IMR-90 (cell line): ENCODE results near the gene ERVK3-1. TPM values are rescaled to one million over a fixed set of nuclear protein-coding genes. Genes with fewer than 3 reads are reported as not detected.

Experiments used
- ATAC-seq: fragments of 200-7000 bp; cut with Tn5 transposase; 2 replicates; pipeline ENCODE4 v1.9.1; 2020; ENCODE audit warnings: low read depth, mild to moderate bottlenecking, moderate library complexity
- BruUV-seq: library from RNA; stranded (reverse); fragments of 400-500 nt; replicated peaks from 2 replicates; lab custom pipeline; 2021; lab: Mats Ljungman, UMichigan
- CTCF ChIA-PET: fragments of 300-600 bp; formaldehyde crosslinking; extraction: SDS; loops from one replicate; lab custom pipeline; 2021; ENCODE audit warnings: antibody characterized with exemption; lab: Yijun Ruan, JAX
- POLR2A ChIA-PET: fragments of 300-600 bp; sonication (Branson Sonifier 250); formaldehyde crosslinking; loops from one replicate; lab custom pipeline; 2022; ENCODE audit warnings: antibody characterized with exemption; ENCODE audit not compliant: unreplicated experiment; lab: Charles Lee
- DNase-seq: peaks from one replicate; pipeline ENCODE4 v3.0.0; 2013
- H2AFZ ChIP-seq: replicated peaks from 2 replicates; pipeline ENCODE3; 2013; ENCODE audit warnings: low read length, mild to moderate bottlenecking; ENCODE audit not compliant: poor library complexity
- H2AK5ac ChIP-seq: 2 replicates; pipeline ENCODE4 v1.6.1; 2013; ENCODE audit warnings: low read depth, low read length, inconsistent platforms
- H2AK9ac ChIP-seq: replicated peaks from 2 replicates; pipeline ENCODE3; 2013; ENCODE audit warnings: mild to moderate bottlenecking, low read depth, low read length, moderate library complexity; ENCODE audit not compliant: poor library complexity
- H2BK120ac ChIP-seq: 2 replicates; pipeline ENCODE4 v1.6.1; 2013; ENCODE audit warnings: low read depth, low read length, inconsistent platforms
- H2BK15ac ChIP-seq: 3 replicates; pipeline ENCODE4 v1.6.1; 2013; ENCODE audit warnings: low read depth, low read length, inconsistent platforms
- H2BK20ac ChIP-seq: 2 replicates; pipeline ENCODE4 v1.6.1; 2013; ENCODE audit warnings: low read depth, mild to moderate bottlenecking, inconsistent platforms, low read length, moderate library complexity
- H2BK5ac ChIP-seq: 2 replicates; pipeline ENCODE4 v1.6.1; 2013; ENCODE audit warnings: mild to moderate bottlenecking, low read depth, low read length, inconsistent platforms; ENCODE audit not compliant: poor library complexity, severe bottlenecking
- H3K14ac ChIP-seq: replicated peaks from 2 replicates; pipeline ENCODE4 v1.6.1; 2013; ENCODE audit warnings: low read depth, low read length, inconsistent platforms
- H3K18ac ChIP-seq: 2 replicates; pipeline ENCODE4 v1.6.1; 2013; ENCODE audit warnings: low read depth, low read length, control low read depth
- H3K23ac ChIP-seq: 2 replicates; pipeline ENCODE4 v1.6.1; 2013; ENCODE audit warnings: low read depth, low read length, inconsistent platforms
- H3K27ac ChIP-seq: 2 replicates; pipeline ENCODE4 v1.5.1; 2013; ENCODE audit warnings: mild to moderate bottlenecking, control low read depth, low read length; ENCODE audit not compliant: insufficient read depth
- H3K27me3 ChIP-seq: 2 replicates; pipeline ENCODE4 v1.6.1; 2013; ENCODE audit warnings: low read length; ENCODE audit not compliant: control insufficient read depth, insufficient read depth
- H3K36me3 ChIP-seq: 2 replicates; pipeline ENCODE4 v1.6.1; 2013; ENCODE audit warnings: low read length, mixed read lengths; ENCODE audit not compliant: control insufficient read depth, insufficient read depth
- H3K4ac ChIP-seq: 2 replicates; pipeline ENCODE4 v1.6.1; 2013; ENCODE audit warnings: low read depth, low read length, inconsistent platforms
- H3K4me1 ChIP-seq: 2 replicates; pipeline ENCODE4 v1.6.1; 2013; ENCODE audit warnings: low read length, mixed read lengths; ENCODE audit not compliant: control insufficient read depth, insufficient read depth
- H3K4me2 ChIP-seq: 2 replicates; pipeline ENCODE4 v1.6.1; 2013; ENCODE audit warnings: low read depth, mild to moderate bottlenecking, control low read depth, low read length, moderate library complexity
- H3K4me3 ChIP-seq: 2 replicates; pipeline ENCODE4 v1.5.1; 2013; ENCODE audit warnings: low read depth, mild to moderate bottlenecking, control low read depth, low read length, moderate library complexity; ENCODE audit not compliant: insufficient read depth
- H3K56ac ChIP-seq: 2 replicates; pipeline ENCODE4 v1.6.1; 2013; ENCODE audit warnings: low read length, inconsistent platforms; ENCODE audit not compliant: insufficient read depth; ENCODE audit errors: extremely low read depth
- H3K79me1 ChIP-seq, 2 experiments: 2 replicates each; pipeline ENCODE4 v1.6.1; 2013; ENCODE audit warnings: low read length in 2 of 2, inconsistent platforms in 1 of 2, low read depth in 1 of 2
- H3K9ac ChIP-seq: 2 replicates; pipeline ENCODE4 v1.6.1; 2013; ENCODE audit warnings: low read depth, low read length, control low read depth
- H3K9me1 ChIP-seq: 2 replicates; pipeline ENCODE4 v1.6.1; 2013; ENCODE audit warnings: low read length, inconsistent platforms; ENCODE audit not compliant: insufficient read depth
- H3K9me3 ChIP-seq: 2 replicates; pipeline ENCODE4 v1.6.1; 2013; ENCODE audit warnings: low read length; ENCODE audit not compliant: control insufficient read depth, insufficient read depth
- H4K20me1 ChIP-seq: 2 replicates; pipeline ENCODE4 v1.6.1; 2013; ENCODE audit warnings: low read length, inconsistent platforms; ENCODE audit not compliant: insufficient read depth
- H4K5ac ChIP-seq: 2 replicates; pipeline ENCODE4 v1.6.1; 2013; ENCODE audit warnings: mild to moderate bottlenecking, low read depth, low read length, control low read depth
- H4K8ac ChIP-seq, 2 experiments: 2 replicates each; pipeline ENCODE4 v1.6.1; 2013; ENCODE audit warnings: low read depth in 2 of 2, low read length in 2 of 2, control low read depth in 1 of 2, inconsistent platforms in 1 of 2
- H4K91ac ChIP-seq: 2 replicates; pipeline ENCODE4 v1.6.1; 2013; ENCODE audit warnings: low read depth, low read length, inconsistent platforms; ENCODE audit not compliant: insufficient read depth
- BHLHE40 ChIP-seq: fragments of 150-350 bp; IDR thresholded peaks from 2 replicates; pipeline ENCODE4 v1.6.1; 2016; ENCODE audit warnings: mild to moderate bottlenecking, low read depth, low read length
- CHD1 ChIP-seq: IDR thresholded peaks from 2 replicates; pipeline ENCODE4 v1.6.1; 2012; ENCODE audit warnings: low read depth, low read length, improper control_type of control experiment
- CTCF ChIP-seq: conservative IDR thresholded peaks from 2 replicates; pipeline ENCODE4 v1.5.1; 2012; ENCODE audit warnings: mild to moderate bottlenecking, low read depth, low read length, improper control_type of control experiment
- FOS ChIP-seq: fragments of 150-350 bp; IDR thresholded peaks from 2 replicates; pipeline ENCODE4 v1.6.1; 2016; ENCODE audit warnings: low read depth, low read length
- MAFK ChIP-seq: IDR thresholded peaks from 2 replicates; pipeline ENCODE4 v1.6.1; 2012; ENCODE audit warnings: low read depth, low read length, improper control_type of control experiment
- NFE2L2 ChIP-seq: fragments of 150-350 bp; IDR thresholded peaks from 2 replicates; pipeline ENCODE4 v1.6.1; 2016; ENCODE audit warnings: low read depth, mild to moderate bottlenecking, low read length
- RAD21 ChIP-seq: IDR thresholded peaks from 2 replicates; pipeline ENCODE4 v1.6.1; 2012; ENCODE audit warnings: low read length, improper control_type of control experiment
- SMC3 ChIP-seq: fragments of 150-350 bp; IDR thresholded peaks from 2 replicates; pipeline ENCODE4 v1.6.1; 2016; ENCODE audit warnings: low read depth, mild to moderate bottlenecking, antibody characterized with exemption, low read length, moderate library complexity
- WGBS, 2 experiments: methylation state at CpG; one replicate each; pipeline versions ENCODE4 v1.1.5 to v1.1.7; 2013; ENCODE audit warnings: missing lambda C conversion rate in 2 of 2; ENCODE audit not compliant: insufficient read length in 1 of 2; ENCODE audit errors: extremely low coverage in 2 of 2; 5-methylcytosine and 5-hydroxymethylcytosine counted together
- dilution Hi-C: fragments of 300-500 bp; cut with HindIII; formaldehyde crosslinking; loops from one replicate; pipeline ENCODE4 v1.14.3; 2018; ENCODE audit warnings: low sequenced_read_pairs; ENCODE audit not compliant: unreplicated experiment
- in situ Hi-C: fragments of 300-500 bp; cut with MboI; formaldehyde crosslinking; loops from 3 replicates; pipeline ENCODE4 v1.14.3; 2019; ENCODE audit warnings: low sequenced_read_pairs, inconsistent platforms, mixed read lengths
- intact Hi-C: fragments of 100-400 bp; cut with micrococcal nuclease; formaldehyde crosslinking; loops from 2 replicates; pipeline ENCODE4 v1.10.0; 2022
- polyA plus RNA-seq, 3 experiments: library from polyadenylated mRNA; depleted of rRNA; stranded (reverse); fragments of >200 nt; gene quantifications; 2 replicates each; pipeline ENCODE4 v1.2.3, GENCODE V29; 2012; ENCODE audit warnings: low replicate concordance in 1 of 3
- total RNA-seq: library from RNA; depleted of rRNA; stranded (reverse); fragments of >200 nt; gene quantifications from 2 replicates; pipeline ENCODE4 v1.2.3, GENCODE V29; 2012

ERVK3-1 gene
- total and polyA plus RNA-seq, 2 of the 4 experiments (the other 2 are of a cell fraction): 33.0 to 39.3 TPM

DNA sequence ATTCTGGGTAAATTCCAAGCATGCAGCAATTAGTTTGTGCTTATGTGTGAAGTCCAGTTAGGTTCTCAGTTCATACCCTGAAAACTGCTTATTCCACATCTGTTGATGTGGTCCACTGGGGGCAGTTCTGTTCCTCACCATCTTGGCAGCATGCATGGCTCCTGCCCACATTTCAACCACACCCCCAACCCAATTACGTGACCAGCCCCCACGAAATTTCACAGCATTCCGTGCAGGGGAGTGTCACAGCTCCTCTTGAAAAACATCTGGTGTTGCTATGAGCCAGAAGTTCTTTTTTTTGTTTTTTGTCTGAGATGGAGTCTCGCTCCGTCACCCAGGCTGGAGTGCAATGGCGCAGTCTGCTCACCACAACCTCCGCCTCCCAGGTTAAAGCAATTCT is 9.1 kb upstream of the ERVK3-1 start:
- Histone ChIP-seq H4K5ac (no peak overlapping the region), H3K79me1 (peaks cover 34 to 39% of the 10 kb centered on the region in 2 experiments), H3K14ac (no peak overlapping the region), H3K4ac (no peak overlapping the region), H3K27me3 (no peaks in the 10 kb centered on the region), H2AK5ac (no peak overlapping the region), H2BK15ac (no peak overlapping the region), H3K18ac (no peak overlapping the region), H2BK120ac (no peak overlapping the region), H3K4me1 (no peaks in the 10 kb centered on the region), H3K9ac (no peak overlapping the region), H3K56ac (no peak overlapping the region), H2AFZ (no peak overlapping the region), H2AK9ac (no peak overlapping the region), H3K27ac (no peak overlapping the region), H3K9me3 (peaks cover 52% of the 10 kb centered on the region), H2BK20ac (no peak overlapping the region), H4K20me1 (peaks cover 4% of the 10 kb centered on the region; the same call in 1 of the 2 replicates), H4K91ac (no peak overlapping the region), H2BK5ac (no peak overlapping the region), H4K8ac (no peak overlapping the region), H3K4me2 (no peak overlapping the region), H3K4me3 (no peak overlapping the region), H3K9me1 (no peaks in the 10 kb centered on the region; the same call in 1 of the 2 replicates), H3K23ac (no peak overlapping the region), H3K36me3 (peaks cover 72% of the 10 kb centered on the region)
- 100% methylated on average over 4 of the region's 7 CpGs; no CpG with 5 or more reads in 1 of the 2 experiments for WGBS, 2 experiments
- intact Hi-C loops: no loop called here
- no peak for ATAC-seq
- in situ Hi-C loops: no loop called here
- POLR2A ChIA-PET: no interaction called here
- TF ChIP-seq CHD1: no peak
- TF ChIP-seq SMC3: no peak
- no peak for TF ChIP-seq CTCF
- no peak for TF ChIP-seq BHLHE40
- TF ChIP-seq NFE2L2: no peak
- TF ChIP-seq FOS: no peak
- no peak for TF ChIP-seq RAD21
- no peak for TF ChIP-seq MAFK
- dilution Hi-C loops: no loop called here
- BruUV-seq: no TSS peak
- CTCF ChIA-PET: no interaction called here
- DNase-seq: no peak
